Stimulated activated CD4-positive, alpha-beta T cell treated with anti-CD3 and anti-CD28 coated beads, Interleukin-1b, Interleukin-23, amount 100 ng/mL, for 24 hours (primary cell): ENCODE data around the gene ACVR1B.

Experiments used
- DNase-seq, 4 experiments: peaks; one replicate each; pipeline ENCODE4 v3.0.0-alpha.2; 2020; ENCODE audit warnings: low read depth in 4 of 4, low spot score in 1 of 4

The ACVR1B gene

GRCh38 chr12:51951199-51951842 lies at the start of gene ACVR1B:
Gene ACVR1B (plus strand): TSS chr12:51951699. CDS start chr12:51951744, 45 bp downstream.
- DNase-seq, result peak; percentile 71 to 86 (median 80)

- no peak for DNase-seq
These were observed 49.6 kb upstream of the ACVR1B start for GRCh38 chr12:51901881-51902280.

GRCh38 chr12:51904951-51905470 lies 46.5 kb upstream of the ACVR1B start:
- DNase-seq, result no peak

- no peak for DNase-seq
These were observed 45.7 kb upstream of the ACVR1B start for GRCh38 chr12:51905471-51906429.

DNA sequence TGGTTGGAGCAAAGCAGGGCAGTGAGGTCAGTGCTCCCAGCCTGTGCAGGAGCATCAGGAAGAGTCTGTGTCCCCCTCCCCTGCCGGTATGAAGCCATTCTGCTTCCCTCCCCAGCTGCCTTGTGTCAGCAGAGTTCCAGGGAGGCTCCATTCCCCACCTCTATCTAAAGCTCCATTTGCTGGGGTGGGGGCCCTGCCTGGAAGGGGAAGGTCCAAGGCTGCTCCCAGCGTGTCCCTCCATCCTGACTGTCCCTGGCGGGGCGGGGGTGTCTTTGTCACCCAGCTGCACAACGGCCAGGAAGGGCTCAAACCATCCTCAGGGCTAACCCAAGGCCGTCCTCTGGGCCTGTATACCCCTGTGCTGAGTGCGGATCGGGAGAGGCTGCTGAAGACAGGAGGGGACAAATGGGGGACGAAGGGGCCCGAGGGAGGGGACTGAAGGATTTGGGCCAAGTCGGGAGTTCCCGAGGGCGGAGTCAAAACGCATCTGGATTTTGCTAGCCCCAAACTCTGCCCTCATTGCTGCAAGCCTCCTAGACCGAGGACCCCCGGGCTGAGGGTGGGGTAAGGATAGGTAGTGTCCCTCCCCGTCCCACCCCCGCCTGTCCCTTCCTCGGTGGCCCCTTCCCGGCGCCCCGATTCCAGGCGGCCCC lies 44.9 kb upstream of the ACVR1B start:
- no peak for DNase-seq

GRCh38 chr12:51907083-51907855 lies 44.2 kb upstream of the ACVR1B start, which contains the start of gene ACVRL1:
Gene ACVRL1 (plus strand): TSS chr12:51907504. CDS start chr12:51912475, 4,971 bp downstream.
- no peak for DNase-seq

DNA sequence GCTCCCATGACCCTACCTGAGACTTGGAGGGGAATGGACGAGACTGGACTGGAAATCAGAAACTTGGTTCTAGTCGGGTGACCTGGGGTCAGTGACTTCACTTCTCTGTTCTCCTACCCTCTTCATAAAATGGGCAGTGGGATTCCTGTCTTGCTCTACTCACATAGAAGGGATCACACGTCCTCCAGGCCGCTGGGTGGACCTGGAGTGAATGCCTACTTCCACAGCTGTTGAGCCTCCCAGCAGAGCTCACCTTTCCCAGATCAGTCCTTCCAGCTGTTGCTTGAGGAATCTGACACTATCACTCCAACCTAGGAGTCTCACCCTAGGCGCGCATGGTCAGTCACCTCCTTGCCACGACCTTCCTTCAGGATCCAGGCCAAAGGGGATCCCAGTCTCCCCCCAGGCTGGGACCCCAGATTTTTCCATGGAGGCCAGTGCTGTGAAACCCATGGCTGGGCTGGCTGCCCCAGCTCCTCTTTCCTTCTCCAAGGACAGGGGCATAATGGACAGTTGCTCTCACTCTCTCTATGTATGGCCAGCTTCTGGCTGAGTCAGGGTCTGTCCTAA lies 43.6 kb upstream of the ACVR1B start:
- DNase-seq, result no peak

GRCh38 chr12:51908876-51909592 lies 42.5 kb upstream of the ACVR1B start:
- DNase-seq, result no peak

DNA sequence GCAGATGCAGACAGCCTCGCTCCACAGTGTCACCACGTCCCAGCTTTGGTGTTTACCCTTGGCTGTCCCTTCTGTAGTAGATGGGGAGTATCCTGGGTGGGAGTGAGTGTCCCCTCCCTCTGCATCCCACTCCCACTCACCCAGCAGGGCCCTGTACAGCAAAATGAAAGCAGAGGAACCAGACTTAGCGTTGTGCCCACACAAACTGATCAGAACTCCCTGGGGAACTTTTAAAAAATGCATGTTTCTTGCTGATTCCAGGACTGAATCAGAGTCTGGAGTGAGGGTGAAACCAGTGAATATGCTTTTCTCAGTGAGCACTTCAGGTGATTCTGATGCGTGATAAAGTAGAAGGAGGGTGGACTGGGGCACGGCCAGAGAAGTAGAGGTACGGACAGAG lies 41.3 kb upstream of the ACVR1B start:
- DNase-seq, result no peak

DNA sequence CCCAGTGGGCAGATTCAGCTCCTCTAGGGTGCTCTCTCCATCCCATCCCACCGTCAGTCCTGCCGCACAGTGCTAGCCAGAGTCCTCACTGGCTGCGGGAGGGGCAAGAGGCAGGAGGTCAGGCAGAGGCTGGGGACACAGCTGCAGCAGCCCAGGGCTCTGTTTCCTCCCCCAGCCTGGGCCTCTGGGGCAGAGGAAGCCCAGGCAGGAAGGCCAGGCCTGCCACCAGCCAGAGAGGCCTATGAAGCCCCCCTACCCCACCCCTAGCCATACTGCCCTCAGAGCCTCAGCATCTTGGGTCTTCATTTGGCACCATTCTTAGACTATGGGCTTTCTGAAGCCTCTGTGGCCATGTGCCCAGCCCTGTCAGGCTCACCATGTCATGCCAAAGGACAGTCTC lies 40.8 kb upstream of the ACVR1B start:
- no peak for DNase-seq

GRCh38 chr12:51911307-51911706 lies 40.2 kb upstream of the ACVR1B start:
- DNase-seq, result no peak

- DNase-seq, result no peak
These were observed 39.4 kb upstream of the ACVR1B start for GRCh38 chr12:51911788-51912711.

DNA sequence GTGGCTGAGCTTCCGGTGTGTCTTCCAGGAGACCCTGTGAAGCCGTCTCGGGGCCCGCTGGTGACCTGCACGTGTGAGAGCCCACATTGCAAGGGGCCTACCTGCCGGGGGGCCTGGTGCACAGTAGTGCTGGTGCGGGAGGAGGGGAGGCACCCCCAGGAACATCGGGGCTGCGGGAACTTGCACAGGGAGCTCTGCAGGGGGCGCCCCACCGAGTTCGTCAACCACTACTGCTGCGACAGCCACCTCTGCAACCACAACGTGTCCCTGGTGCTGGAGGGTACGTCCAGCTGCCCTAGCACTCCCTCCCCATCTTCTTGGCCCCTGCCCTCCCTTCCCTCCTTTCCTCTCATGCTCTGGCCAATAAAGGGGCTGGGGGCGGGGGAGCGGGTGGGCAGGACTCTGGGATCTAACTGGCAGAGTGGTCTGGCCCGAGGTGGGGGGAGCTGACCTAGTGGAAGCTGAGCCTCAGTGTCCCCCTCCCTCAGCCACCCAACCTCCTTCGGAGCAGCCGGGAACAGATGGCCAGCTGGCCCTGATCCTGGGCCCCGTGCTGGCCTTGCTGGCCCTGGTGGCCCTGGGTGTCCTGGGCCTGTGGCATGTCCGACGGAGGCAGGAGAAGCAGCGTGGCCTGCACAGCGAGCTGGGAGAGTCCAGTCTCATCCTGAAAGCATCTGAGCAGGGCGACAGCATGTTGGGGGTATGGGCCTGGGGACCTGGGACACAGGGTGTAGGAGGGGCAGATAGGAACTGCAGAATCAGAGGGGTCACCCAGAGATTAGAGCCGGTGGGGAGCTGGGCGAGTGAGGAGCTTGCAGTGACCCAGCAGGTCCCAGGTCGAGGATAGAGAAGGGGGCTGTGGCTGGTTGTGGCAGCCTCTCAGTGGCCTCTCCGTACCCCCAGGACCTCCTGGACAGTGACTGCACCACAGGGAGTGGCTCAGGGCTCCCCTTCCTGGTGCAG lies 38.1 kb upstream of the ACVR1B start:
- DNase-seq, result no peak

DNA sequence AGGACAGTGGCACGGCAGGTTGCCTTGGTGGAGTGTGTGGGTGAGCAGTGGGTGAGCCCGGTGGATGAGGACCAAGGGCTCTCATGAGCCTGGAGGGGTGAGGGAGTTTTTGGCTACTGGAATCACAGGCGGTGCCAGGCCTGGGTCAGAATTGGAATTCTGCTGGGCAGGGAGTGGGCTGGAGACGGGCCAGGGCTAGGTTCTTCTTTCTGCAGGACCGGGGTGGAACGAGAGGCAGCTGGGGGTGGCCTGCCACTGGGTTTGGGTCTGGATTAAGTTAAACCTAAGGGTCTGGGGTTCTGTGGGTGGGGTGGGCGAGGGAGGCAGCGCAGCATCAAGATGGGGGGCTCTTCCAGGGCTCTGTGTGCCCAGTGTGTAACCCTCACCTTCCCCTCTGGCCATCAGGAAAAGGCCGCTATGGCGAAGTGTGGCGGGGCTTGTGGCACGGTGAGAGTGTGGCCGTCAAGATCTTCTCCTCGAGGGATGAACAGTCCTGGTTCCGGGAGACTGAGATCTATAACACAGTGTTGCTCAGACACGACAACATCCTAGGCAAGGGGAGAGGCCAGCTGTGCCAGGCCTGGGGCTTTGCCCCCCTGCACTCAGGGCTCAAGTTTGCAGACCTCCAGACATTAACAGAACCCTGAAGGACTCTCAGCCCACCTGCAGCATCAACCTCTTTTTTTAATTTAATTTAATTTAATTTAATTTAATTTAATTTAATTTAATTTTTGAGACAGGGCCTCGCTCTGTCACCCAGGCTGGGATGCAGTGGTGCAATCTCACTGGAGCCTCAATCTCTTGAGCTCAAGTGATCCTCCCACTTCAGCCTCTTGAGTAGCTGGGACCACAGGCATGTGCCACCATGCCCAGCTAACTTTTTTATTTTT lies 37.2 kb upstream of the ACVR1B start:
- DNase-seq, result no peak

- DNase-seq, result no peak
These were observed 36.4 kb upstream of the ACVR1B start for GRCh38 chr12:51915003-51915625.

GRCh38 chr12:51915951-51916350 lies 35.5 kb upstream of the ACVR1B start:
- DNase-seq, result no peak
